GM23338 (cell line): ENCODE measurements around the gene BCAR3. TPM values are rescaled to one million over a fixed set of nuclear protein-coding genes. Genes with fewer than 3 reads are reported as not detected.

ENCODE experiments used
- ATAC-seq: fragments of 200-7000 bp; cut with Tn5 transposase; 3 replicates; pipeline ENCODE4 v1.9.1; 2020
- DNase-seq: peaks from one replicate; pipeline ENCODE4 v3.0.0-alpha.2; 2015; ENCODE audit warnings: low spot score
- H2AFZ ChIP-seq: fragments of 200-600 bp; sonication (generic); 2 replicates; pipeline ENCODE4 v1.8.0; 2016; ENCODE audit warnings: antibody characterized with exemption, mild to moderate bottlenecking, moderate library complexity
- H3F3A ChIP-seq: fragments of 200-600 bp; sonication (generic); replicated peaks from 2 replicates; pipeline ENCODE4 v1.8.0; 2017; ENCODE audit warnings: antibody characterized with exemption, mixed run types, low read depth
- H3K27ac ChIP-seq: fragments of 200-600 bp; sonication (generic); 2 replicates; pipeline ENCODE4 v1.6.1; 2016; ENCODE audit warnings: low read depth
- H3K27me3 ChIP-seq: fragments of 200-600 bp; sonication (generic); 2 replicates; pipeline ENCODE4 v1.8.0; 2016; ENCODE audit warnings: mild to moderate bottlenecking, mixed run types, moderate library complexity; ENCODE audit not compliant: insufficient read depth
- H3K36me3 ChIP-seq: fragments of 200-600 bp; sonication (generic); 2 replicates; pipeline ENCODE4 v1.8.0; 2016; ENCODE audit warnings: mild to moderate bottlenecking; ENCODE audit not compliant: insufficient read depth
- H3K4me1 ChIP-seq: fragments of 200-600 bp; sonication (generic); 2 replicates; pipeline ENCODE4 v1.8.0; 2016; ENCODE audit warnings: mild to moderate bottlenecking, moderate library complexity; ENCODE audit not compliant: insufficient read depth
- H3K4me2 ChIP-seq: fragments of 200-600 bp; sonication (generic); 2 replicates; pipeline ENCODE4 v1.7.1; 2017; ENCODE audit warnings: mixed run types
- H3K4me3 ChIP-seq: fragments of 200-600 bp; sonication (generic); 2 replicates; pipeline ENCODE4 v1.6.1; 2016; ENCODE audit warnings: mixed run types
- H3K79me2 ChIP-seq: fragments of 200-600 bp; sonication (generic); replicated peaks from 2 replicates; pipeline ENCODE4 v1.8.0; 2017; ENCODE audit warnings: mild to moderate bottlenecking; ENCODE audit not compliant: insufficient read depth
- H3K9me2 ChIP-seq: fragments of 200-600 bp; sonication (generic); 2 replicates; pipeline ENCODE4 v1.8.0; 2017; ENCODE audit not compliant: insufficient read depth
- H4K20me1 ChIP-seq: fragments of 200-600 bp; sonication (generic); replicated peaks from 2 replicates; pipeline ENCODE4 v1.8.0; 2017; ENCODE audit warnings: mild to moderate bottlenecking; ENCODE audit not compliant: insufficient read depth
- H3K27ac Mint-ChIP-seq: 2 replicates; pipeline ENCODE4 v1.8.0; 2020; ENCODE audit warnings: inconsistent platforms, mild to moderate bottlenecking, moderate library complexity, mixed read lengths
- H3K27me3 Mint-ChIP-seq: 3 replicates; pipeline ENCODE4 v1.8.0; 2022; ENCODE audit warnings: low read depth, mild to moderate bottlenecking, moderate library complexity, mixed read lengths, inconsistent platforms; ENCODE audit not compliant: insufficient read depth, poor library complexity
- H3K36me3 Mint-ChIP-seq: 3 replicates; pipeline ENCODE4 v1.8.0; 2021; ENCODE audit warnings: low read depth, mild to moderate bottlenecking, inconsistent platforms, moderate library complexity, mixed read lengths
- H3K4me1 Mint-ChIP-seq: 3 replicates; pipeline ENCODE4 v1.8.0; 2020; ENCODE audit warnings: mild to moderate bottlenecking, inconsistent platforms, mixed read lengths
- H3K4me3 Mint-ChIP-seq: 3 replicates; pipeline ENCODE4 v1.8.0; 2021; ENCODE audit warnings: moderate library complexity, mild to moderate bottlenecking, inconsistent platforms, mixed read lengths
- H3K9me3 Mint-ChIP-seq: 3 replicates; pipeline ENCODE4 v1.8.0; 2020; ENCODE audit warnings: moderate library complexity, mild to moderate bottlenecking, inconsistent platforms, mixed read lengths
- EZH2 ChIP-seq: fragments of 200-600 bp; sonication (generic); IDR thresholded peaks from one replicate; pipeline ENCODE4 v1.8.0; 2017; ENCODE audit warnings: antibody characterized with exemption, mild to moderate bottlenecking, low read depth; ENCODE audit not compliant: unreplicated experiment
- EZH2phosphoT487 ChIP-seq: fragments of 200-600 bp; sonication (generic); IDR thresholded peaks from one replicate; pipeline ENCODE4 v1.8.1; 2018; ENCODE audit warnings: antibody characterized with exemption; ENCODE audit not compliant: unreplicated experiment
- JUNB ChIP-seq: IDR thresholded peaks from one replicate; pipeline ENCODE4 v1.6.1; 2016; ENCODE audit warnings: antibody characterized with exemption; ENCODE audit not compliant: unreplicated experiment
- NANOG ChIP-seq: IDR thresholded peaks from 2 replicates; pipeline ENCODE4 v1.6.1; 2016; ENCODE audit warnings: antibody characterized with exemption, borderline replicate concordance
- POLR2AphosphoS5 ChIP-seq: IDR thresholded peaks from 2 replicates; pipeline ENCODE4 v1.6.1; 2016; ENCODE audit warnings: antibody characterized with exemption, low read depth
- STAT1 ChIP-seq: IDR thresholded peaks from one replicate; pipeline ENCODE4 v1.6.1; 2016; ENCODE audit warnings: antibody characterized with exemption; ENCODE audit not compliant: unreplicated experiment
- ZNF114 ChIP-seq: fragments of 250-450 bp; sonication (Bioruptor Pico); IDR thresholded peaks from 2 replicates; pipeline ENCODE4 v1.5.0; 2020; ENCODE audit warnings: mild to moderate bottlenecking, moderate library complexity
- polyA plus RNA-seq: library from polyadenylated mRNA; unstranded; fragments of >200 nt; fragmentation: Nextera tagmentation; extraction: Ambion mirVana; gene quantifications from 2 replicates; pipeline ENCODE4 v1.2.1, GENCODE V29; 2016
- total RNA-seq: library from RNA; depleted of rRNA; stranded (reverse); fragments of >200 nt; shearing (Covaris generic); gene quantifications from 2 replicates; pipeline ENCODE4 v1.2.3, GENCODE V29; 2014
- TF ChIP-seq, protein P1 (sequence below): IDR thresholded peaks from 2 replicates; pipeline ENCODE4 v1.6.1; 2016; ENCODE audit warnings: antibody characterized with exemption
- TF ChIP-seq, protein P2 (sequence below): fragments of 250-450 bp; sonication (Bioruptor Pico); IDR thresholded peaks from 2 replicates; pipeline ENCODE4 v1.5.0; 2020; ENCODE audit warnings: mild to moderate bottlenecking, moderate library complexity
- TF ChIP-seq, protein P3 (sequence below): IDR thresholded peaks from one replicate; pipeline ENCODE4 v1.6.1; 2018; ENCODE audit warnings: antibody characterized with exemption; ENCODE audit not compliant: unreplicated experiment

BCAR3 gene
- total and polyA plus RNA-seq, 2 experiments from 2014 or later: 5.5 to 9.7 TPM

DNA sequence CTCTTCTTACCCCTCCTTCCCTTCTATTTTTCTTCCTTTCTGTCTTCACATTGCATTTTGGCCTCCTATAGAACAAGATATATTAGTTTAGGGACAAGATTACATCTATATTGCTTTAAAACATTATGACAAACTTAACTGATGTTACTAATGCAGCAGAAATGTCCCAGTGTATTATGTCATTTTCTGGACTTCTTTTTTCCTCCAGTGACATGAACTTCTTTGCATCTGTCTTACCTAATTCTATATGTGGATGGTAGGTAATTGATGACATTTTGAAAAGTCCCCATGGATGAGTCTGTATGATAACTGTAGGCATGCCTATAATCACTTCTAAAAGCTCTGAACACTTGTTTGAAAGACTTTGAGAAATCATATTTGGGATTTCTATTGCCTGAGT, 144.2 kb downstream of the BCAR3 start:
- peaks cover 4% of the 10 kb centered on the region; the same call in 1 of the 2 replicates for H3K36me3 ChIP-seq

More for the DNA sequence above, 144.2 kb downstream of the BCAR3 start:
- Histone ChIP-seq H2AFZ (no peak overlapping the region), H3K4me3 (no peak overlapping the region), H4K20me1 (no peaks in the 10 kb centered on the region; the same call in 1 of the 2 replicates), H3K27me3 (no peaks in the 10 kb centered on the region), H3K27ac (no peak overlapping the region), H3K9me2 (no peaks in the 10 kb centered on the region), H3F3A (no peaks in the 10 kb centered on the region), H3K79me2 (no peaks in the 10 kb centered on the region; the same call in 1 of the 2 replicates), H3K4me2 (no peak overlapping the region), H3K4me1 (no peaks in the 10 kb centered on the region)
- ATAC-seq (no peak), DNase-seq (no peak)
- Mint-ChIP-seq H3K27ac (no peak overlapping the region), H3K4me1 (peaks cover 10% of the 10 kb centered on the region), H3K36me3 (peaks cover 20% of the 10 kb centered on the region; the same call in 2 of the 3 replicates), H3K9me3 (no peaks in the 10 kb centered on the region), H3K4me3 (no peak overlapping the region), H3K27me3 (peaks cover 3% of the 10 kb centered on the region)
- no peak for TF ChIP-seq JUNB
- no peak for TF ChIP-seq EZH2
- TF ChIP-seq STAT1: no peak
- TF ChIP-seq, protein P1, sequence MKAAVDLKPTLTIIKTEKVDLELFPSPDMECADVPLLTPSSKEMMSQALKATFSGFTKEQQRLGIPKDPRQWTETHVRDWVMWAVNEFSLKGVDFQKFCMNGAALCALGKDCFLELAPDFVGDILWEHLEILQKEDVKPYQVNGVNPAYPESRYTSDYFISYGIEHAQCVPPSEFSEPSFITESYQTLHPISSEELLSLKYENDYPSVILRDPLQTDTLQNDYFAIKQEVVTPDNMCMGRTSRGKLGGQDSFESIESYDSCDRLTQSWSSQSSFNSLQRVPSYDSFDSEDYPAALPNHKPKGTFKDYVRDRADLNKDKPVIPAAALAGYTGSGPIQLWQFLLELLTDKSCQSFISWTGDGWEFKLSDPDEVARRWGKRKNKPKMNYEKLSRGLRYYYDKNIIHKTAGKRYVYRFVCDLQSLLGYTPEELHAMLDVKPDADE: no peak
- no peak for TF ChIP-seq NANOG
- no peak for TF ChIP-seq EZH2phosphoT487
- TF ChIP-seq, protein P2, sequence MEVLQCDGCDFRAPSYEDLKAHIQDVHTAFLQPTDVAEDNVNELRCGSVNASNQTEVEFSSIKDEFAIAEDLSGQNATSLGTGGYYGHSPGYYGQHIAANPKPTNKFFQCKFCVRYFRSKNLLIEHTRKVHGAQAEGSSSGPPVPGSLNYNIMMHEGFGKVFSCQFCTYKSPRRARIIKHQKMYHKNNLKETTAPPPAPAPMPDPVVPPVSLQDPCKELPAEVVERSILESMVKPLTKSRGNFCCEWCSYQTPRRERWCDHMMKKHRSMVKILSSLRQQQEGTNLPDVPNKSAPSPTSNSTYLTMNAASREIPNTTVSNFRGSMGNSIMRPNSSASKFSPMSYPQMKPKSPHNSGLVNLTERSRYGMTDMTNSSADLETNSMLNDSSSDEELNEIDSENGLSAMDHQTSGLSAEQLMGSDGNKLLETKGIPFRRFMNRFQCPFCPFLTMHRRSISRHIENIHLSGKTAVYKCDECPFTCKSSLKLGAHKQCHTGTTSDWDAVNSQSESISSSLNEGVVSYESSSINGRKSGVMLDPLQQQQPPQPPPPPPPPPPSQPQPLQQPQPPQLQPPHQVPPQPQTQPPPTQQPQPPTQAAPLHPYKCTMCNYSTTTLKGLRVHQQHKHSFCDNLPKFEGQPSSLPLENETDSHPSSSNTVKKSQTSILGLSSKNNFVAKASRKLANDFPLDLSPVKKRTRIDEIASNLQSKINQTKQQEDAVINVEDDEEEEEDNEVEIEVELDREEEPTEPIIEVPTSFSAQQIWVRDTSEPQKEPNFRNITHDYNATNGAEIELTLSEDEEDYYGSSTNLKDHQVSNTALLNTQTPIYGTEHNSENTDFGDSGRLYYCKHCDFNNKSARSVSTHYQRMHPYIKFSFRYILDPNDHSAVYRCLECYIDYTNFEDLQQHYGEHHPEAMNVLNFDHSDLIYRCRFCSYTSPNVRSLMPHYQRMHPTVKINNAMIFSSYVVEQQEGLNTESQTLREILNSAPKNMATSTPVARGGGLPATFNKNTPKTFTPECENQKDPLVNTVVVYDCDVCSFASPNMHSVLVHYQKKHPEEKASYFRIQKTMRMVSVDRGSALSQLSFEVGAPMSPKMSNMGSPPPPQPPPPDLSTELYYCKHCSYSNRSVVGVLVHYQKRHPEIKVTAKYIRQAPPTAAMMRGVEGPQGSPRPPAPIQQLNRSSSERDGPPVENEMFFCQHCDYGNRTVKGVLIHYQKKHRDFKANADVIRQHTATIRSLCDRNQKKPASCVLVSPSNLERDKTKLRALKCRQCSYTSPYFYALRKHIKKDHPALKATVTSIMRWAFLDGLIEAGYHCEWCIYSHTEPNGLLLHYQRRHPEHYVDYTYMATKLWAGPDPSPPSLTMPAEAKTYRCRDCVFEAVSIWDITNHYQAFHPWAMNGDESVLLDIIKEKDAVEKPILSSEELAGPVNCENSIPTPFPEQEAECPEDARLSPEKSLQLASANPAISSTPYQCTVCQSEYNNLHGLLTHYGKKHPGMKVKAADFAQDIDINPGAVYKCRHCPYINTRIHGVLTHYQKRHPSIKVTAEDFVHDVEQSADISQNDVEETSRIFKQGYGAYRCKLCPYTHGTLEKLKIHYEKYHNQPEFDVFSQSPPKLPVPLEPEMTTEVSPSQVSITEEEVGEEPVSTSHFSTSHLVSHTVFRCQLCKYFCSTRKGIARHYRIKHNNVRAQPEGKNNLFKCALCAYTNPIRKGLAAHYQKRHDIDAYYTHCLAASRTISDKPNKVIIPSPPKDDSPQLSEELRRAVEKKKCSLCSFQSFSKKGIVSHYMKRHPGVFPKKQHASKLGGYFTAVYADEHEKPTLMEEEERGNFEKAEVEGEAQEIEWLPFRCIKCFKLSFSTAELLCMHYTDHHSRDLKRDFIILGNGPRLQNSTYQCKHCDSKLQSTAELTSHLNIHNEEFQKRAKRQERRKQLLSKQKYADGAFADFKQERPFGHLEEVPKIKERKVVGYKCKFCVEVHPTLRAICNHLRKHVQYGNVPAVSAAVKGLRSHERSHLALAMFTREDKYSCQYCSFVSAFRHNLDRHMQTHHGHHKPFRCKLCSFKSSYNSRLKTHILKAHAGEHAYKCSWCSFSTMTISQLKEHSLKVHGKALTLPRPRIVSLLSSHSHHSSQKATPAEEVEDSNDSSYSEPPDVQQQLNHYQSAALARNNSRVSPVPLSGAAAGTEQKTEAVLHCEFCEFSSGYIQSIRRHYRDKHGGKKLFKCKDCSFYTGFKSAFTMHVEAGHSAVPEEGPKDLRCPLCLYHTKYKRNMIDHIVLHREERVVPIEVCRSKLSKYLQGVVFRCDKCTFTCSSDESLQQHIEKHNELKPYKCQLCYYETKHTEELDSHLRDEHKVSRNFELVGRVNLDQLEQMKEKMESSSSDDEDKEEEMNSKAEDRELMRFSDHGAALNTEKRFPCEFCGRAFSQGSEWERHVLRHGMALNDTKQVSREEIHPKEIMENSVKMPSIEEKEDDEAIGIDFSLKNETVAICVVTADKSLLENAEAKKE (CRISPR knock-in tag): no peak
- TF ChIP-seq, protein P3, sequence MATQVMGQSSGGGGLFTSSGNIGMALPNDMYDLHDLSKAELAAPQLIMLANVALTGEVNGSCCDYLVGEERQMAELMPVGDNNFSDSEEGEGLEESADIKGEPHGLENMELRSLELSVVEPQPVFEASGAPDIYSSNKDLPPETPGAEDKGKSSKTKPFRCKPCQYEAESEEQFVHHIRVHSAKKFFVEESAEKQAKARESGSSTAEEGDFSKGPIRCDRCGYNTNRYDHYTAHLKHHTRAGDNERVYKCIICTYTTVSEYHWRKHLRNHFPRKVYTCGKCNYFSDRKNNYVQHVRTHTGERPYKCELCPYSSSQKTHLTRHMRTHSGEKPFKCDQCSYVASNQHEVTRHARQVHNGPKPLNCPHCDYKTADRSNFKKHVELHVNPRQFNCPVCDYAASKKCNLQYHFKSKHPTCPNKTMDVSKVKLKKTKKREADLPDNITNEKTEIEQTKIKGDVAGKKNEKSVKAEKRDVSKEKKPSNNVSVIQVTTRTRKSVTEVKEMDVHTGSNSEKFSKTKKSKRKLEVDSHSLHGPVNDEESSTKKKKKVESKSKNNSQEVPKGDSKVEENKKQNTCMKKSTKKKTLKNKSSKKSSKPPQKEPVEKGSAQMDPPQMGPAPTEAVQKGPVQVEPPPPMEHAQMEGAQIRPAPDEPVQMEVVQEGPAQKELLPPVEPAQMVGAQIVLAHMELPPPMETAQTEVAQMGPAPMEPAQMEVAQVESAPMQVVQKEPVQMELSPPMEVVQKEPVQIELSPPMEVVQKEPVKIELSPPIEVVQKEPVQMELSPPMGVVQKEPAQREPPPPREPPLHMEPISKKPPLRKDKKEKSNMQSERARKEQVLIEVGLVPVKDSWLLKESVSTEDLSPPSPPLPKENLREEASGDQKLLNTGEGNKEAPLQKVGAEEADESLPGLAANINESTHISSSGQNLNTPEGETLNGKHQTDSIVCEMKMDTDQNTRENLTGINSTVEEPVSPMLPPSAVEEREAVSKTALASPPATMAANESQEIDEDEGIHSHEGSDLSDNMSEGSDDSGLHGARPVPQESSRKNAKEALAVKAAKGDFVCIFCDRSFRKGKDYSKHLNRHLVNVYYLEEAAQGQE: no peak
- no peak for TF ChIP-seq ZNF114 (CRISPR knock-in tag)
- no peak for TF ChIP-seq POLR2AphosphoS5
